HG03064 (cell line): Measurements from ENCODE around the gene GRIK2.

Experiments used
- ATAC-seq: cut with Tn5 transposase; IDR thresholded peaks from one replicate; pipeline ENCODE4 v1.9.1; 2021; ENCODE audit warnings: low read depth; ENCODE audit not compliant: unreplicated experiment

Gene GRIK2

DNA sequence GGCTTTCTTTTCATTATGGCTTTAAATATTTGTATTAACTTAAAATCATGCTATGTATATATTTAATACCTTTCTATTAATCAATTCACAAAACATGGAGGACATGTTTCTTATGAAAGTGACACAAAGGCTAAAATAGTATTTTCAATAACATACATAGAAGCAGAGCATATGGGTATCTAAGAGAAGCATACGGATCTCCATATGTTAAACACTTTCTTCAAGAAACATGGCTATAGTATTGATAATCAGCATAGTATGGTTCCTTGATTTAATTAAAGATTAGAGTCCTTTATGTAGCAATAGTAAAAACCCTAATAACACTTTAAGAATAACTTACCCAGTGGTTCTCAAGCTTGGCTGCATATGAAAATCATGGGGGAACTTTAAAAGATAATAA lies 58.5 kb downstream of the GRIK2 start:
- no peak for ATAC-seq

GRCh38 chr6:101453221-101453620 lies 59.7 kb downstream of the GRIK2 start:
- ATAC-seq = no peak

DNA sequence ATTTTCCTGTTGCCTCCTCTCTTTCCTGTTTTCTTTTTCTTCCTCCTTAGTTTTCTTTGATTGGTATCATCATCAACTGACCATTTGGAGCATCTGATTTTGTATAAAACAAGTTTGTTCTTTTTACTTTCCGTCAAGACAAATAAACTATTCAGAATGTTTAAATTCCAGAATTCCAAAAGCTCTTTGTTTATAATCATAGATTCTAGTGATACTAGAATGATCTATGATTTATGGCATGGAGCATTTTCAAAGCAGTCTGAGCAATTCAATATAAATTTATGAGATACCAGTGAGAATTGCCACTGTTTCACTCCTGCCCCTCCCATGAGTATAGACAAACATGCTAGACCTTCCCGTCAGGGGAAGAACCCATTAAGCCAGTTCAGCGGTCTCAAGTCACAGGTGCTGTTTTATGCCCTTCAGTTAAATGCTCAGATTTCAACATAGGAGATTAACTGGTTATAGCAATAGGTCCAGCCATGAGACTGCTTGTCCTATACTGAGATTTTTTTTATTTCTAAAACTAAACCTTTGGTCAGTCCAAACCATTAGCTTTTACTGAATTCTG lies 60.7 kb downstream of the GRIK2 start:
- no peak for ATAC-seq

- no peak for ATAC-seq
These were observed 64.8 kb downstream of the GRIK2 start for GRCh38 chr6:101458336-101458735.

DNA sequence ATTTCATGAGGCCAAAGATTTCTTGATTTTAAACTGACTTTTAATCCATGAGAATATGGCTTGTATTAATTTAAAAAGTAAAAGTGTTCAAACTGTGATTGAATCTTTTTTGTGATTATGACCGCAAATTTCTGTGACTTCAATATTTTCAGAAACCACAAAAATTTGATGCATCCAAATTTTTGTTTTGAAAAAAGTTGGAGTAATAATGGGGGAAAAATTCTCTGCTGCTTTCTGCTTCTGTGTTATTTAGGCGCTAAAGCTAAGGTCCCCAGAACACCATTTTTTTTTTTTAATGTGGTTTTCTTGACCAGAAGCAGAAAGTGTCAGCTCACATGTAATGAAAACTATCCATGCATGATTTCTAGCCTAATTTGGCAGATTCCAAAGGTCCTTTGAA lies 65.3 kb downstream of the GRIK2 start:
- ATAC-seq = no peak

GRCh38 chr6:101462576-101462975 lies 69.1 kb downstream of the GRIK2 start:
- no peak for ATAC-seq

- no peak for ATAC-seq
These were observed 72.4 kb downstream of the GRIK2 start for GRCh38 chr6:101465863-101466262.

GRCh38 chr6:101477436-101477835 lies 83.9 kb downstream of the GRIK2 start:
- no peak for ATAC-seq

DNA sequence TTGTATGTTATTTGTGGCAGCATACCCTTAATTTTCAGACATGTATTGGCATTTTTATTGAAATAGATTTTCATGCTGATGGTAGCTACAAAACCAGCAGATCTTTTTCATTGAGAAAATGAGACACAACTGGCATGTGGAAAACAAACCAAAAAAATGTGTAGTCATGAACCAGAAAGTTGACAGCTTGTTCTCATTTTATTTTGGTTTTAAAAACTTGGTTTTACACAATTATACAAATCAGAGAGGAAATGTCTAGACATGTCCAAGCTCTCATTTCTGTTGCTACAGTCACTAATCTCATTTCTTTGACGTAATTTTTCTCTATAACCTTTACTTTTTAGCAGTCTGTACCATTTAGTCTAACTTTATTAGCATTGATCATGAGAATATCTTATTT lies 85.4 kb downstream of the GRIK2 start:
- ATAC-seq = no peak

- no peak for ATAC-seq
These were observed 89.1 kb downstream of the GRIK2 start for GRCh38 chr6:101482606-101483005.

- ATAC-seq = no peak
These were observed 91.3 kb downstream of the GRIK2 start for GRCh38 chr6:101484781-101485180.

GRCh38 chr6:101486124-101486523 lies 92.6 kb downstream of the GRIK2 start:
- ATAC-seq = no peak

- no peak for ATAC-seq
These were observed 93.2 kb downstream of the GRIK2 start for GRCh38 chr6:101486726-101487125.

DNA sequence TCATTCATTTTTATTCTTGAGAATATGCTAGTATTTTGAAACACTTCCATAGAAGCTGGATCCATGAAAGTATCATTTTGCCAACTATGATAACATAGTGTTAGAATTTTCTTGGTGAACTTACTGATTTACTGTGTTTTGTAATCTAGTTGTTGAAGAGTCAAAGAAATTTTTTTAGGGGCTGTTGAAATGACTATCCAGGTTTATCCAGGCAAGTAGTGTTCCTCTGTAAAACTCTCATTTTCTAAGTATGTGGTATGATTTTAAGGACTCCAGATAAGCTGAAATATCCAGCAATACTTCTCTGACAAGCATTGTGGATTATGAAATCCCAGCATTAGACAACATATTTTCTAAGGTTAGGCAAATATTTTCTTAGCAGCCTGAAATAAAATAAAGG lies 95.9 kb downstream of the GRIK2 start:
- no peak for ATAC-seq

DNA sequence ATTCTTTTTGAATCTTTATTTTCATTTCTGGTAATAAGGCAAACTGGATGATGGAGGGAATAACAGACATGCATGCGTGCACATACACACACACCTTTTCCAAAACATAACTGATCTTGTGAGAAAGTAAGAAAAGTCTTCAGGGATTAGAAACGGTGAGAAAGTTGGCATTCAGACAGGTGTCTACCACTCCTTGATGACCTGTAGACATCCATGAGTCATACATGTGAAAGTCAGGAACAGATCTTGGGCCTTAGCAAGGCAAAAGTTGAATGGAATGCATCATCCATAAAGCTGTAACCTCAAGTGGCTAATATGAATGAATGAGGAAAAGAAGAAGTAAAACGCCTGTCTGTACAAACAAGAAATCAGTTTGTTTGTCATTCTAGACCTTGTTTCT lies 97.3 kb downstream of the GRIK2 start:
- no peak for ATAC-seq

GRCh38 chr6:101502818-101503217 lies 109.3 kb downstream of the GRIK2 start:
- no peak for ATAC-seq

DNA sequence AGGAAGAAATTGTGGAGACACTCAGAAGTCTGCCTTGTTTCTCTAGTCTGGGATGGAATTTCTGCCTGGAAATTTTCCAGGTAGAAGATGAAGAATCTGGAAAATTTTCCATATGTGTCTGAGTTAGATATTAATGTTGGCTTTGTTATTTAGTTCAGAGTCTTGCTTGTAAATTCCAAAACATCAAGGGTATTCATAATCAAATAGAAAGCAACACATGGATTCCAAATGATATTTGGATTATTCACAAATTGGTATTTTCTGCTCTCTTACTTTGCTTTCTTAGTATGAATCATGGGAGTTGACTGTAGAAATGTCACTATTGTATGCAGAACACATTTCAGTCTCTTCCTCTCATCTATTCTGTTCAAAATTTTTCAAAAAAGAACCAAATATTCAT lies 116.0 kb downstream of the GRIK2 start:
- no peak for ATAC-seq

GRCh38 chr6:101513181-101513580 lies 119.7 kb downstream of the GRIK2 start:
- ATAC-seq = no peak

DNA sequence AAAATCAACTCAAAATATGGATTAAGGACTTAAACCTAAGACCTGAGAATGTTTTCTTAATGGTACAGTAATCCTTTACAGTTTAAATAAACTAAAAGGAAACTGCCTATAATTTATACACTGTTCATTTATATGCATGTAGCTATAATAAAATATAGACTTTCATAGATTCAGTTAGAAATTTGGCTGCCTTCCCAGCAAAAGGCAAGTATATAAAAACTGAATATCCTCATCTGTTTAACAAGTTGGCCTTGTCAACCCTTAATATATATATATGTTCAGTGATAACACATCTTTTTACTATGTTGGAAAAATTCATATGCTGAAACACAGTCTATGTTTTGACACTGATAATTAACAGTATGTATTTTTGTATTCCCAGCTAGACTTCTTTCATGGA lies 123.1 kb downstream of the GRIK2 start:
- ATAC-seq = no peak

- no peak for ATAC-seq
These were observed 124.1 kb downstream of the GRIK2 start for GRCh38 chr6:101517632-101518031.

GRCh38 chr6:101522254-101522653 lies 128.7 kb downstream of the GRIK2 start:
- ATAC-seq = no peak

DNA sequence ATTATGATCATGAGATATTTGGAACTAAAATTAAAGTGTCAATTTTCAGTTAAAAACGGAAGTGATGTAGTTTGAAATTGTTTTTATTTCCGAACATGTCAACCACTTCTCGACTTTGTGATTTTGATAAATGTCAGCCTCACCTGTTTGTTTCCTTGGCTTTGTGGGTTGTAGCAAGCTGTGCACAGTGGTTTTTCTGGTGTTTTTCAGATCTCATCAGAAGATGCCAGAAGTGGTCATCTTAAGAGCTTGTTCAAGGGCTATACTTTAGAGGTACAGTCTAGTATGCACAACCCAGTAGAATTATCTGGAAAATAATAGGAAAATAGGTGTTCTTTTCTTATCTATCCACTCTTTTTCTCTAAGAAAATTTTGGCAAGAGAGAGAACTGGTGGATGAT lies 134.0 kb downstream of the GRIK2 start:
- ATAC-seq = no peak

DNA sequence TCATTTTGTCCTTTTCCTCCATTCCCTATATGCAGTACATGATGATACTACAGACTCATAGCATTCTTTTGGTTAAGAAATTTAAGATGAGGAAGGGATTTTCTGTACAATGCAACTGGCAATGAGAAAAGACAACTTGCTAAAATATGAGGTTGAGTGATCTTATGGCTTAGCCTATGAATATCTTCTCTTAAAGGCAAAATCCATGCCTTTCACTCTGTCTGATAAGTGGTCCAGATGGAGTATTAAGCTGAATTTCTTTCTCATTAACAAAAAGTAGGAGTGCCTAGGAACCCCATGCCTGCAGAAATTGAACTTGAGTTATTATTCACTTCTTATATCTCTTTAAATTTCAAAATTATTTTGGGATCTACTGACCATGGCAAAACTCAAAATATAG lies 135.3 kb downstream of the GRIK2 start:
- ATAC-seq = no peak
